22Rv1 (cell line): ENCODE measurements around the gene PCGF6.

Experiments used
- H3K27ac ChIP-seq: fragments of 450-650 bp; 2 replicates; pipeline ENCODE4 v1.5.1; 2017
- CTCF ChIP-seq: fragments of 450-650 bp; IDR thresholded peaks from 2 replicates; pipeline ENCODE4 v1.5.1; 2017; ENCODE audit warnings: mild to moderate bottlenecking
- ZFX ChIP-seq: fragments of 450-650 bp; IDR thresholded peaks from 2 replicates; pipeline ENCODE4 v1.6.1; 2017; ENCODE audit warnings: antibody characterized with exemption, borderline replicate concordance

Gene PCGF6

DNA sequence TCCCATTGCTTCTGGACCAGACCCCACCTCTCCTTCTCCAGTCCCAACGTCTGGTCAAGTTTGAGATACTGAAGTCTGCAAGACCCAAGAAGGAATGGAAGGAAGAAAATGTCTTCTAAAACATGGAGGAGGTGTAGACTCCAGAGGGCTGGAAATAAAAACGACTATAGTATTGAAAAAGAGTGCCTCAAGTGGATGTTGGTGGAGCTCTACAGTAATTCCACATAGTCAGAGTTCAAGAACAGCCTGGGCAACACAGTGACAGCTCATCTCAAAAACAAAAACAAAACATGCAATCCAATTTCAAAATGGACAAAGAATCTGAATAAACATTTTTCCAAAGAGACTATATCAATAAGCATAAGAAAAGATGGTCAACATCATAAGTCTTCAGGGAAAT is 2.3 kb upstream of the PCGF6 start:
- no peak overlapping the region for H3K27ac ChIP-seq
- TF ChIP-seq ZFX (no peak), CTCF (0 out of 2 replicates have a peak, but pooled peaks have one; percentile 0)

GRCh38 chr10:103350175-103350516 is 794 bp downstream of the PCGF6 start:
- peak overlapping the region; percentile 76 for H3K27ac ChIP-seq
- TF ChIP-seq CTCF: no peak
- TF ChIP-seq ZFX: no peak

- H3K27ac ChIP-seq: no peak overlapping the region
- TF ChIP-seq CTCF (no peak), ZFX (no peak)
Observed at GRCh38 chr10:103336370-103336769, 14.6 kb downstream of the PCGF6 start.

GRCh38 chr10:103334567-103334966 is 16.4 kb downstream of the PCGF6 start:
- TF ChIP-seq ZFX (no peak), CTCF (no peak)
- H3K27ac ChIP-seq: no peak overlapping the region

DNA sequence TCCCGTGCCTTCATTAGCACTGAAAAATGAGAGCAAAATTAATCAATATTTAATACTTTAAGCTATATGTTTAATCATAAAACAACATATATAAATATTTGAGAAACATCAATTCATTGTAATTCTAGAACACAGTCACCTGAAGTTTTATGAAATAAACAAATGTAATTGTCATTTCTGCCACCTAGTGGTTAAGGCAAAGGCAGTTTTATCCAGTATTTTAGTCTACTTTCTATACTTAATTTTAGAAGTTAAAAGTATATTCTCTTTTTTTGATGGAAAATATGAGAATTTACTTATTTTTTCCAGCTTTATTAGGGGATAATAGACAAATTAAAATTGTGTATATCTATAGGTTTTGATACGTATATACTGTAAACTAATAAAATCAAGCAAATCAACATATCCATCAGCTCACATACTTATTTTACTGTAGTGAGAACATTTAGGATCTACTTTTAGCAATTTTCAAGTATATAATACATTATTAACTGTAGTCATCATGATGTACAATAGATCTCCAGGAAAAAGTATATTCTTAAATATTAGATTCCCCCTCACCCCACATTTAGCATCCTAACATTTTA is 16.9 kb downstream of the PCGF6 start:
- no peak overlapping the region for H3K27ac ChIP-seq
- TF ChIP-seq CTCF (peak; percentile 80), ZFX (no peak)

GRCh38 chr10:103327906-103328305 is 23.0 kb downstream of the PCGF6 start:
- H3K27ac ChIP-seq: no peak overlapping the region
- TF ChIP-seq ZFX (no peak), CTCF (no peak)

DNA sequence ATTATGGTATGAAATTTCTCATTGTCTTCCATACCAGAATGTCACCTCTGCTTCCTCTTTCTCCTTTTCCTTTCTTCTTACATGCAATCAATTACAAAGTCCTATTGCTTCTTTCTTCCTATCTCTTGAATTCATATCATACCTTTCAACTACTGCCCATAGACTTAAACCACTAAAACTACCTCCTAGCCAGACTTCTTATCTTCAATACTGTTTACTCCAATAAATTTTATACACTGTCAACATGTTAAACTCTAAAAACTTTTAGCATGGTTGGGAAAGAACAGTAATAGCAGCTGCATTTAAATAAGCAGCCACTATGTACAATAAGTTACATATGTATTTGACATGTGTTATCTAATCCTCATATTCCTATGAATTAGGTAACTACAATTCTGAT is 34.9 kb downstream of the PCGF6 start:
- no peak overlapping the region for H3K27ac ChIP-seq
- TF ChIP-seq CTCF (no peak), ZFX (no peak)
